ENCODE data around the gene NEIL3. TPM values are rescaled to one million over a fixed set of nuclear protein-coding genes. Genes with fewer than 3 reads are reported as not detected.

The NEIL3 gene
- total and polyA plus RNA-seq, 2 donors (not counting 1 experiment from before 2014, with no cell fraction given) = 4.5 to 5.2 TPM

- peak; percentile 29 to 49 for DNase-seq (ENCODE audit: low read depth in 2 of 2)
- Histone ChIP-seq H3K9ac (ENCODE audit: insufficient read depth, low read length) (no peak overlapping the region), H3K4me3 (replicated peaks in 1 of 4; ENCODE audit: control extremely low read depth in 1 of 4, insufficient read depth in 1 of 4, low read depth in 3 of 4, low read length in 4 of 4) (peak overlapping the region in 1 of 4 experiments; percentile 16), H3K4me1 (ENCODE audit: control insufficient read depth, extremely low read depth, insufficient read depth, low read length) (peaks cover 2% of the 10 kb centered on the region), H3K4me2 (ENCODE audit: extremely low read depth, insufficient read depth, low read length) (peak overlapping the region; percentile 17), H3K27me3 (ENCODE audit: control insufficient read depth, insufficient read depth, low read length) (no peaks in the 10 kb centered on the region), H3K27ac (ENCODE audit: insufficient read depth, low read length) (no peak overlapping the region), H3K9me3 (ENCODE audit: control insufficient read depth, insufficient read depth, low read depth, low read length) (no peaks in the 10 kb centered on the region), H3K79me2 (ENCODE audit: control insufficient read depth, insufficient read depth, low read length) (peaks cover 16% of the 10 kb centered on the region), H2AFZ (ENCODE audit: low read length) (peak overlapping the region; percentile 33), H4K20me1 (ENCODE audit: control insufficient read depth, extremely low read depth, insufficient read depth, low read length) (no peaks in the 10 kb centered on the region), H3K36me3 (ENCODE audit: control insufficient read depth, insufficient read depth, low read length) (no peaks in the 10 kb centered on the region)
- no peak for TF ChIP-seq CTCF (conservative IDR thresholded peaks at IDR 0.05 in 1 of 2, IDR thresholded peaks at IDR 0.05 in 1 of 2; ENCODE audit: low read depth in 1 of 2, low read length in 2 of 2)
- TF ChIP-seq EZH2 (IDR thresholded peaks at IDR 0.05; ENCODE audit: low read length, missing control alignments) = no peak
These were observed 12.6 kb downstream of the NEIL3 start for GRCh38 chr4:177322266-177322665.

GRCh38 chr4:177322881-177323280 is 13.2 kb downstream of the NEIL3 start:
- Histone ChIP-seq H3K9ac (ENCODE audit: insufficient read depth, low read length) (no peak overlapping the region), H3K9me3 (ENCODE audit: control insufficient read depth, insufficient read depth, low read depth, low read length) (no peaks in the 10 kb centered on the region), H4K20me1 (ENCODE audit: control insufficient read depth, extremely low read depth, insufficient read depth, low read length) (no peaks in the 10 kb centered on the region), H3K36me3 (ENCODE audit: control insufficient read depth, insufficient read depth, low read length) (no peaks in the 10 kb centered on the region), H3K79me2 (ENCODE audit: control insufficient read depth, insufficient read depth, low read length) (peaks cover 17% of the 10 kb centered on the region), H2AFZ (ENCODE audit: low read length) (no peak overlapping the region), H3K4me3 (replicated peaks in 1 of 4; ENCODE audit: control extremely low read depth in 1 of 4, insufficient read depth in 1 of 4, low read depth in 3 of 4, low read length in 4 of 4) (peak overlapping the region in 1 of 4 experiments; percentile 16), H3K27ac (ENCODE audit: insufficient read depth, low read length) (no peak overlapping the region), H3K27me3 (ENCODE audit: control insufficient read depth, insufficient read depth, low read length) (no peaks in the 10 kb centered on the region), H3K4me2 (ENCODE audit: extremely low read depth, insufficient read depth, low read length) (peak overlapping the region; percentile 17), H3K4me1 (ENCODE audit: control insufficient read depth, extremely low read depth, insufficient read depth, low read length) (peaks cover 2% of the 10 kb centered on the region)
- DNase-seq (ENCODE audit: low read depth in 2 of 2) = peak in 1 of 2 donors; percentile 17
- no peak for TF ChIP-seq EZH2 (IDR thresholded peaks at IDR 0.05; ENCODE audit: low read length, missing control alignments)
- no peak for TF ChIP-seq CTCF (conservative IDR thresholded peaks at IDR 0.05 in 1 of 2, IDR thresholded peaks at IDR 0.05 in 1 of 2; ENCODE audit: low read depth in 1 of 2, low read length in 2 of 2)

GRCh38 chr4:177323416-177323815 is 13.7 kb downstream of the NEIL3 start:
- H3K79me2 ChIP-seq (ENCODE audit: control insufficient read depth, insufficient read depth, low read length) = peaks cover 17% of the 10 kb centered on the region
- H3K9ac ChIP-seq (ENCODE audit: insufficient read depth, low read length) = no peak overlapping the region
- DNase-seq (ENCODE audit: low read depth in 2 of 2) = no peak
- peaks cover 2% of the 10 kb centered on the region for H3K4me1 ChIP-seq (ENCODE audit: control insufficient read depth, extremely low read depth, insufficient read depth, low read length)
- no peak overlapping the region for H2AFZ ChIP-seq (ENCODE audit: low read length)
- TF ChIP-seq CTCF (conservative IDR thresholded peaks at IDR 0.05 in 1 of 2, IDR thresholded peaks at IDR 0.05 in 1 of 2; ENCODE audit: low read depth in 1 of 2, low read length in 2 of 2) = no peak
- no peak for TF ChIP-seq EZH2 (IDR thresholded peaks at IDR 0.05; ENCODE audit: low read length, missing control alignments)
- H3K27ac ChIP-seq (ENCODE audit: insufficient read depth, low read length) = no peak overlapping the region
- no peaks in the 10 kb centered on the region for H3K36me3 ChIP-seq (ENCODE audit: control insufficient read depth, insufficient read depth, low read length)
- H3K4me3 ChIP-seq (replicated peaks in 1 of 4; ENCODE audit: control extremely low read depth in 1 of 4, insufficient read depth in 1 of 4, low read depth in 3 of 4, low read length in 4 of 4) = no peak overlapping the region
- no peaks in the 10 kb centered on the region for H3K27me3 ChIP-seq (ENCODE audit: control insufficient read depth, insufficient read depth, low read length)
- peak overlapping the region; percentile 17 for H3K4me2 ChIP-seq (ENCODE audit: extremely low read depth, insufficient read depth, low read length)
- no peaks in the 10 kb centered on the region for H3K9me3 ChIP-seq (ENCODE audit: control insufficient read depth, insufficient read depth, low read depth, low read length)
- H4K20me1 ChIP-seq (ENCODE audit: control insufficient read depth, extremely low read depth, insufficient read depth, low read length) = no peaks in the 10 kb centered on the region
